HG03469 (cell line): ENCODE data around the gene TERC.

Experiments used
- ATAC-seq: cut with Tn5 transposase; IDR thresholded peaks from one replicate; pipeline ENCODE4 v1.9.1; 2021; ENCODE audit warnings: mild to moderate bottlenecking, moderate library complexity, moderate number of reproducible peaks; ENCODE audit not compliant: unreplicated experiment

Gene TERC

DNA sequence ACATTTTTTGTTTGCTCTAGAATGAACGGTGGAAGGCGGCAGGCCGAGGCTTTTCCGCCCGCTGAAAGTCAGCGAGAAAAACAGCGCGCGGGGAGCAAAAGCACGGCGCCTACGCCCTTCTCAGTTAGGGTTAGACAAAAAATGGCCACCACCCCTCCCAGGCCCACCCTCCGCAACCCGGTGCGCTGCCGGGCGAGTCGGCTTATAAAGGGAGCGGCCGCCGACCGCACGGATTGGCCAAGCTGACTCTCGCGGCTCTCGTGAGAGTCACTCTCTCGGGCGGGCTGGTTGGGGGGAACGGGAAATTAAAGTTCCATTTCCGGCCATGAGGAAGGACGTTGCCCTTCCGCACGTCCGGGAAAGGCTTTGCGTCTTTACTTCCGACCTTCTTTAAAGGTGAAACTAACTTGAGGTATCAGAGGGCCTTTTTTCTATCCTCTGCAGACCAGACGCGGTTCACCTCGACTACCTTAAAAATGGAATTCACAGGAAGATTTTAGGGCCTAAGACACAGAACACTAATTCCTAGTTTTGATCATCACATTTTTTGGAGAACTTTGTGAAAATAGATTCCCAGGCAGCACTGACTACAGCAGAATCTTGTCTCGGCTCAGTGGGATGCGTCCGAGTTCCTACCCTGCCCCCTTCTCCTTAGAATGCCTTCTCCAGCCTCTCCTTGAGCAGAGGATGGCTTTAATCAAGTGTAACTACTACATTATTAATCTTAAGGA, at the start of gene TERC:
Gene TERC (minus strand): TSS at position 179 of the 731 bp plus-strand sequence.
- peak; percentile 61 for ATAC-seq

DNA sequence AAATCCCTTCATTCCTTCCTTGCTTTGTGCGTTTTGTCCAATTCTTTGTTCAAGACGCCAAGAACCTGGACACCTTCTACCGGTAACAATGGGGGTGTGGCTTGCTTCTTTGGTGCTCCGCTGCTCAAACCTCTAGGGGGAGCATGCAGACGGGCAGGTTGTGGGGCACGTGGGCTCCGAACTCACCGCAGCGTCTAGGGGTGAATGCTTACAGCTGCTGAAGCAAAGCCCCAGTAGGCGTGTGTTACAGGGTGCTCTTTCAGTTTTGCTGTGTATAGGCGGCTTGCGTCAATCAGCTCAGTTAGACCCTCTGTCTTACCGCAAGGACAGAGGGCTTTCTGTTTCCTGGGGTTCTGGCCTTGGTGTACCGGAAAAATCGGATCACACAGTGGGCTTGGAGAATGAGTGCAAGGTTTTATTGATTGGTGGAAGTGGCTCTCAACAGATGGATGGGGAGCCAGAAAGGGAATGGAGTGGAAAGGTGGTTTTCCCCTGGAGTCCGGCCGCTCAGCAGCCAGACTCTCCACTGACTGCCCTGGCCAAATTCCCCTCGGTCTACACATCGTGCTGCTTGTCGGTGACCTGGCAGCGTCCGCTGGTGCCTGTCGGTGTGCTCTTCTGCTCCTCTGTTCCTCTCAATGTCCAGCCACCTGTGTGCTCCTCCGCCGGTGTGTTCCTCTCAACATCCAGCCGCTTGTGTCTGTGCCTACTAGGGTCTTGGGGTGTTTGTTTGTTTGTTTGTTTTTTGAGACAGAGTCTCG, 49.1 kb upstream of the TERC start:
- peak; percentile 94 for ATAC-seq

DNA sequence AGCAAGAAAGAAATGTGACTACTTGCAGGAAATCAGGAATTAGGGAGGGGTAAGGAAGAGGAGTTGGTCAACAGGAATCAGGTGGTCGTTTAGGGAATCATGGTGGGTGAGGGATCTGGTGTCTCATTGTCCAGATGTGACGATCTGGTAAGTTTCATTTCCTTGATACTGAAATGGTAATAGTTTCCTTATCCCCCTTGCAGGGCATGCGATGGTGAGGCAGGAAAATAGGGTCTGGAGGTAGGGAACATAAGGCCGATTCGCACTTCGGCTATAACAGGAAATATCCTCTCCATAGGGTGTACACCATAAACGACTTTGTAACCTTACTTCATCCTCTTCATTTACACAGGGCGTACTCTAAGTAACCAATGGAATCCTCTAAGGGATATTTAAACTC, 48.4 kb upstream of the TERC start:
- ATAC-seq, result no peak

DNA sequence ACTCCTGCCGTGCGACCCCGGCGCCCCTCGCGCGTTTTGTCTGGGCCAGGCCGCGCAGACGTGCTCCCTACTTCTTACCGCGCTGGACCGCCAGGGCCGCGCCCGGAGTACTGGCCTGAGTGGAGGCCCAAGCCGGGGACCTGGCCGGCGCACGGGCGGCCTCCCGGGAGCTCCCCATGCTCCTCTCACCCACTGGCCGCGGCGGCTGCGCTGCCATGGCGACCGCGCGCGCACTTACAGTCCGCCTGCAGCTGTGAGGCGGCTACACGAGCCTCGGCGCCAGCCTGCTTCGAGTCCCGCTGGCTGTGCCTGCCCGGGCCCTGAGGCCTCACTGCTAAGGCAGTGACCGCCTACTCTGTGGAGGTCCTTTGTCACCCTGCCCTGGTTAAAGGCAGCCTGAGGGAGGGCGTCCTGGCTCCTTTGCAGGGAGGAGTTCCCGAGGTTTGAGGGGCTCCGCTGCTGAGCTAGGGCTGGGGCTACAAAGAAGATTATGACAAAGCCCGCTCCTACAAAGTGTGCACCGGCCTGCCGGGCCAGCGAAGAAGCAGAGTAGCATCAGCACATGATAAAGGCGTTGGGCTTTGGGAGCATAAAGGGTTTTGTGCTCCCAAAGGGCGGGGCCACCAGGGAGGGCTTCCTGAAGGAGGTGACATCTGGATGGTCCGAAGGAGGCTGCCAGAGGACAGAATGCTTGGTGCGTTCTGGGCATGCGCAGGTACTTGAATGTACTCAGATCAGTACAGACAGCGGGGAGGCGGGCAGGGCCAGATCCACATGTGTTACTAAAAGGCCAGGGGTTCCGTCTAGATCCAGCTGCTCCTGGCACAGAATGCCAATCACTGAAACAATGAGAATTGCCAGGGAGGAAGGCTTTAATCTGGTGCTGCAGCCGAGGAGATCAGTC, 47.7 kb upstream of the TERC start, which contains the start of the genes LRRC34 and LRRIQ4:
Gene LRRC34 (minus strand): TSS at position 573 of the 904 bp plus-strand sequence. CDS start 356 bp downstream, at position 217.
Gene LRRIQ4 (plus strand): TSS at position 539 of the 904 bp plus-strand sequence. CDS start 9,052 bp downstream, outside the sequence.
- ATAC-seq, result peak; percentile 42

DNA sequence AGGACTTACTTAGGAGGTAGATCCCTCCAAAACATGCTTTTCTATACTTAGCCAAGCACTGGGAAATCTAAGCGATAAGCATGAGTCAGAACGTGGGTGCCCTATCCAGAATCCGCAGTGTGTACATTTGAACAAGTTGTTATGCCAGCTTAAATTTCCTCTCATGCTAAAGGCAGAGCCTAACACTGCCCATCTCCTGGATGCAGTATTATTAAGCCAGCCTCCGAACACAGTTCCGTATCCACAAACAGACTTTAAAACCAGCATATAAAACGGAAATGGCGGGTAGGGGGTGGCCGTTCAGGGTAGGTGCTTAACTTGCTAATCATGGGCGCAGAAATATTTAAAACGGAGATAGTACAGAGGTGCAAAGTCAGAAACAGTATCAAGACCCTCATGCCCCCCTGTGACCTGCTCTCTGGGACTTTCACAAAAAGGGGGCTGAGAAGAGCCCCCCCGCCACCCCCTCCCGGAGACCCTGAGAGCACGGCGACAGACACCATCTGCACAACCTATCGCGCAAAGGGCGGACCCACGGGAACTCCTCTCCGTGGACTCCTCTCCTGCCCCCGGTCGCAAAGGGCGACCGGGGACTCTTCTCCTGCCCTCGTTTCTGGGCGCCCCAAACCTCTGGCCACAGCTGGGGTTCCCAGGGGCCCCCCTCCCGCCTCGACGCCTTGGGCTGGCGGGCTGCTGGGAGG, 46.9 kb upstream of the TERC start:
- ATAC-seq, result no peak

DNA sequence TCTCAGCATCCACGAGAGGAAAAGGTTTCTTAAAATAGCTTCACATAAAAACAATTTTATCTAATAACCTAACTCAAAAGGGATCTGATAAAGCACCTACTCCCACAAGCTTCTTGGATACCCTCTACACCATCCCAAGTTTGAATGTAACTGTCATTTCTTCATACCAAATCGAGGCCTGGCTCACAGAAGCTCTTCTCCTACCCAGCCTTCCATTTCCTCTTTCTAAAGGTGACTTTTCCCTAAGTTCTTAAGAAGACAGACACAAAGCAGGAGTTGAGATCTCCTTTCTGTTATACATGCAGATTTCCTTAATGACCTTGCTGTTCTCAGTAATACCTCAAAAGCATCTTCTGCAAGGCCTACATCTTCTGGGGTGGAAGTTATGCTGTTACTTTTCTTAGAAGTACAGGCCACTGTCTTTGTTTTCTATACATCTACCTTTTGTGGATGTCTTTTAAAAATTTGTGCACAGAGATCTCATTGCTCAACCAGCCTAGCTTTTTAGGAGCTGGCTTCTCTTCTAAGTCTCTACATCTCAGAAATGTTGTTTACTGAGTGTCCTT, 44.5 kb upstream of the TERC start:
- ATAC-seq, result no peak

DNA sequence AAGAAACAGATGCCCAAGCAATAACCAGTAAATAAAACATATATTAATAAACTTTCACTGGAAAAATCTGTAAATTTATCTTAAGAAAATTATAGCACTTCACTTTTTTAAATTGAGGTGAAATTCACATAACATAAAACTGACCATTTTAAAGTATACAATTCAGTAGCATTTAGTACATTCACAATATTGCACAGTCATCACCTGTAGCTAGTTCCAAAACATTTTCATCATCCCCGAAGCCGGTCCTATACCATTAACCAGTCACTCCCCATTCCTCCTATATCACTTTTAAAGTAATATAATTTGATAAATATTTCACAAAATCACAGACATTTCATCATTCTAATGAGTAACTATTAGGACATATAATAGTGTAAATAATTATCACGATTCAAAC, 39.8 kb upstream of the TERC start:
- no peak for ATAC-seq

DNA sequence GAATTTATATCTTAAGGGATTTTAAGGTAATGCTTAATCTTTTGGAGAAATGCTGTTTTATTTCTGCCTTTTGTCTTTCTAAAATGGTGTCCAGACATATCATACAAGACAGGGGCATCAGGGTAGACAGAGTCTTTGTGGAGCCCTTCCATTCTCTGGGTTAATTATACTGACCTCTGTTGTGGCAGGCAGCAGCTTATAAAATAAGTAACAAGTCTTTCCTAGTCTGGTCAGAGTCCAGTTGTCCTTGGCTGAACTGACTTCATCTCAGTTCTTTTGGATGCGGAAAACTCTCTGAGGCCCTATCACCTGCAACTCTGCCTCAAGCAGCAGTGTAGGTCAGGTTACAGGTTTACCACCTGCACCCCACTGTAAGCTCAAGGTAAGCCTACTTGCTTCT, 27.5 kb upstream of the TERC start:
- ATAC-seq, result no peak

DNA sequence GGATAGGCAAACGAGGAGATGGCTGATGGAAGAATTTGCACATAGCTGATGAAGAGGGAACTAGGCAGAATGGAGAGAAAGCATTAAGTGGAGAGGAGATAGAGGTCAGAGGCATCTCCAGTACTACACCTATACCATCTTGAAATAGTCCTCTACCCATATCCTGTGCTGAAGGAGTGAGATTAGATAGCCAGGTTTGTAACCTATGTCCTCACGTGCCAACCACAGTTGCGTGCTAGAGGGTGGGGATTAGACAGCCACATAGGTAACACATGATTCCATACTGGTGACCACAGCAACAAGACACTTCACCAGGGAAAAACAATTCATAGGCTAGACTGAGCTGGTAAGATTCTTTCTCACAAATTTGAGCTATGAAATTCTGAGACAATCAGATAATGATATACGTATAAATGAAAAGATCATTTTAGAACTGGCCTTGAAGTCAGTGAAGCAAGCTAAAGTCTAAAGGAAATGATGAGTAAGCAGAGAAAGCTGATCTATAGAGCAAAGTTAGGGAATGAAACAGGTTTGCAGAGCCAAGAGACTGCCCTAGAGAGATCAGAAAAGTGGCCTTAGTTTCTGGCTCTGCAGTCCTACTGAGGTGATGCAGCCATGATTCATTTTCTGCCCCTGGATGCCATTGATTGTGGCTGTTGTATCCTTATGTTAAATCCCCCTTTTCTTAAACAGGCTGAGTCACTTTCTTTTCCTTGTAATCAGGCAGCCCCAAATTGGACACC, 26.0 kb upstream of the TERC start:
- ATAC-seq, result no peak

DNA sequence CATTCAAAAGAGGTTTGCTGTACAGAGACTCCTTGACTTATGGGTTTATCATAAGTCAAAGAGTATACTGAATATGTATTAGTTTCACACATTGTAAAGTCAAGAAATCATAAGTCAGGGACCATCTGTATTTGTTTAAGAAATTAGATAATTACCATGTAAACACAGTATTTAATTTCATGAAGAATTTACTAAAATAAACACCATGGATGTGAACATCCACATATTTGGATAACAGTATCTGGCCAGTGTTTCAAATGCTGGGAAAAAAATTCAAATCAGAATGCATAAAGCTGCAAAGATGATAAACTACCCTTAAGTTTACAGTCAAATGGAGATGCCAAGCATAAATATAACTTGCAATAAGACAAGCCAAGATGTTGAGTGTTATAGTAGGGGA, 25.4 kb upstream of the TERC start:
- no peak for ATAC-seq

DNA sequence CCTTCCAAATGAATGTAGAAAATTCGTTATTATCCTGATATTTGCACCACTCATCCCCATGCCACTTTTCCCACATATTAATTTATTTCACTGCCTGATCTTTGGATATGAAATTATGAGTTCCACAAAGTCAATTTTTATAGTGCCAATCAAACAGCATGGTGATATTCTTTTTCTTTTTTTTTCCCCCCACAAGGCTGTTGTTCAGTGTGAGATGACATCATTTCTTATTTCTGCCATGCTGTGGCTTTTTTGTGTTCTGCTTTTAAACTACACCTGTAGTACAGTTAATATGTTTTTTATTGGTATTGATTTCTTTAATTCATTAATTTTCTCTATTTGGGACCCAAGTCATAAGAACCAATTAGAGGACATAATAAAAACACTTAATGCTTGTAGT, 22.9 kb upstream of the TERC start:
- ATAC-seq, result no peak

DNA sequence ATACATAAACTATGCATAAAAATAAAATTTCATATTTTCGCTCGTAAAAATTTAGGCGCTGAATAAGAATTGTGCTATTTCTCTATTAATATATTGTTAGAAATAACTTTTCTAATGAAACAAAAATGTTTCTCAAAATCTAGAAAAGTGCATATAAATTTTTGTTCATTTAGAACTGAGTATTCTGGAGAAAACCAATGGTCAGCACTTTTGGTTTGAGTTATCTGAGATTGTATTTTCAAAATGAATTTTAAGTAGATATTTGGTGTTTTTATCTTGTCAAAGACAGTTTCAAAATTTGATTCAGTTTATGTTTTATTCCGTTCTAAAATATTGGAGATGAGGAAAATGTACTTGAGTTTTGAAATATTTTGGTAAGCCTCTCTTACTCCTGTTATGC, 22.3 kb upstream of the TERC start:
- ATAC-seq, result no peak

DNA sequence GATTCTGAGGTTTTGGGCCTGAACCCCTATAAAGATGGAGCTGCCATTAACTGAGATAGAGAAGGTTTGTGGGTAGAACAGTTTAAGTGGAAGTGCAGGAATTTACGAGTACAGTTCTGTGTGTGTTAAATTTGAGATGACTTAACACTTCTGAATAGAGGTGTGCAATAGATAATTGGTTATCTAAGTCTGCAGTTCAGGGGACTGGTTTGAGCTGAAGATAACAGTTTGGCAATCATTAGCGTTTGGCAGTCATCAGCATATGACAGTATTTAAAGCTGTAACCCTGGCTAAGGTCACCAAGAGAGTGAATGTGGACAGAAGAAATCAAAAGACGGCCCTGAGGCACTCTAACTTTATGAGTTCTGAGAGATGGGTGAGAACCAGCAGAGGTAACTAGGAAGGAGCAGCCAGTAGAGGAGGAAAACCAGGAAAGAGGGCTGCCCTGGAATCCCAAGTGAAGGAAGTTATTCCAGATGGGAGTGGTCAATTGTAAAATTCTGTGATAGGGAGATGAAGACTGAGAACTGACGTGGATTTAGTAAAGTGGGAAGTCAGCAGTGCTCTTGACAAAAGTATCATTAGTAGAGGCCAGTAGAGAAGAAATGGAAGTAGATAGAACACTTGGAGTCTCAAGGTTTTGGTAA, 16.5 kb upstream of the TERC start:
- ATAC-seq, result no peak

DNA sequence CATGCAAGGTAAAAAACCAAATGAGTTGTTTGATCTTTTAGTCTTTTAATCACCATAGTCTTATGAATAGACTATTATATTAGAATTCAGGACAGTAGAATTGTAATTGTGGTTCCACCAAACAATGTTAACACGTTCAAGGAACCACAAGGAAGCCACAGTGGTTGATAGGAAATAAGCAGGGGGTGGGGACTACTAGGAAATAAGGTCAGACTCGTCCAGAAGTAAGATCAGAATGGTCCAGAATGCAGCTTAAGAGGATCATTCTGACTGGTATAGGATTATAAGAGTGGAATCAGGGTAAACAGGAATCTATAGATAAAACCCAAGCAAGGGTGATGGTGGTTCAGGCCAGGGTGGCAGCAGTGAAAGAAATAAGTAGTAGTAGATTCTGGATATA, 15.9 kb upstream of the TERC start:
- ATAC-seq, result no peak

DNA sequence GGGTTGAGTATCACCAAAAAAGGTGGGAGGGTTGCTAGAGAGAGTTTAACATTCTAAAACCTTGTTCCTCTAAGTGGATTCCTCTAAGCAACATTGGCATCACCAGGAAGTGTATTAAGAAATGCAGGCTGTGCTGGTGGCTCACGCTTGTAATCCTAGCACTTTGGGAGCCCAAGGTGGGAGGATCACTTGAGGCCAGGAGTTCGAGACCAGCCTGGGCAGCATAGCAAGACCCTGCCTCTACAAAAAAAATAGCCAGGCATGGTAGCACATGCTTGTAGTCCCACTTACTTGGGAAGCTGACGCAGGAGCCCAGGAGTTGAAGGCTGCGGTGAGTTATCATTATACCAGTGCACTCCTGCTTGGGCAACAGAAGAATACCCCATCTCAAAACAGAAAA, 13.0 kb upstream of the TERC start:
- ATAC-seq, result no peak

DNA sequence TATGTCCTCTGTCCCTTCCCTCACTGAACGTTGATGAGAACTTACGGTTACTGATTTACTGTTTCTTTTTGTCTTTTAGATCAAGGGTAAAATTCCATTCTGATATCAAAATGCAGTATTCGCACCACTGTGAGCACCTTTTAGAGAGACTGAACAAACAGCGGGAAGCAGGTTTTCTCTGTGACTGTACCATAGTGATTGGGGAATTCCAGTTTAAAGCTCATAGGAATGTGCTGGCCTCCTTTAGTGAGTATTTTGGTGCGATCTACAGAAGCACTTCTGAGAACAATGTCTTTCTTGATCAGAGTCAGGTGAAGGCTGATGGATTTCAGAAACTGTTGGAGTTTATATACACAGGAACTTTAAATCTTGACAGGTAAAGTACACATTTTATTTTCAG, 9.3 kb upstream of the TERC start:
- ATAC-seq, result no peak

DNA sequence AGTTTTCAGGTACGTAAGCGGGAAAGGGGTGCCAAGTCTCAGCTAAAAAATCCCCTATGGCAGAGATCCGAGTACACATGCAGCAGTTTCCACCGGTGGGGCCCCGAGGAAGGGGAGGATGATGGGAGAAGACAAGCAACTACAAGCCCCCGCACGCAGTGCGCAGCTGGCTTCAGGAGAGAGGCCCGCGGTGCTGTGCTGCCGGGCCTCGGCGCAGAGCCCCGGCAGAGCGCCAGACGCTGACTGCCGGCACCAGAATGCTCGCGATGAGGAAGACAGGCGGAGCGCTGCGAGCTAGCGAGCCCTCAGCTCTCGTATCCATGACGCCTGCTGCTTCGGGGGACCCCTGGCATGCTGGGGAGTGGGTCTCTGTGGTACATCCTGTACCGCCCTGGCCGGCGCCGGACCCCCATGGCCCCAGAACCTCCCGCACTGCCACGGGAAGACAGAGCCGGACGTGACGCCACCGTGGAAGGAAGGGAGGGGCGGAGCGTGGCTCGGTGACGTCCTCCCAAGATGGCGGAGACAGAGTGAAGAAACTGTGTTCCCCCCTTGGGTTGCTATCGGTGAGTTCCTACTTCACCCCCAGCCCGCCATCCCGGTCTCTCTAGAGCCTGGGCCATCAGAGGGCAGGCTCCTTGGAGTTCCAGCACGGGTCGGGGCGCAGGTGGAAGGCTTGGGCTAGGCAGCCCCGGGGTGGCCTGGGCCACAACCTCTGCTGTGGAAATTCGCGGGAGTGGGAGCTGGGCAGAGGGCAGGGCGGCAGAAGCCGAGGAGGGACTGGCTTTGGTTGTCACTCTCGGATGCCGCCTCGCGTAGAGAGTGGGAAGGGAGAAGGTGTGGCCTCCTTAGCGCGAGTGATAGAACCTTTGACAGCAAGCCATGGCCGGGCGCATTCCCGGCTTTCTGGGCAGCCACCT, 8.3 kb upstream of the TERC start, which contains the start of gene MYNN:
Gene MYNN (plus strand): TSS at position 500 of the 920 bp plus-strand sequence. CDS start 900 bp downstream, outside the sequence.
- peak; percentile 64 for ATAC-seq
